Measurements from ENCODE around the gene CCDC167. TPM values are rescaled to one million over a fixed set of nuclear protein-coding genes. Genes with fewer than 3 reads are reported as not detected.

CCDC167 gene
- total RNA-seq, 1 donor from 2014 or later, result 28.3 TPM

DNA sequence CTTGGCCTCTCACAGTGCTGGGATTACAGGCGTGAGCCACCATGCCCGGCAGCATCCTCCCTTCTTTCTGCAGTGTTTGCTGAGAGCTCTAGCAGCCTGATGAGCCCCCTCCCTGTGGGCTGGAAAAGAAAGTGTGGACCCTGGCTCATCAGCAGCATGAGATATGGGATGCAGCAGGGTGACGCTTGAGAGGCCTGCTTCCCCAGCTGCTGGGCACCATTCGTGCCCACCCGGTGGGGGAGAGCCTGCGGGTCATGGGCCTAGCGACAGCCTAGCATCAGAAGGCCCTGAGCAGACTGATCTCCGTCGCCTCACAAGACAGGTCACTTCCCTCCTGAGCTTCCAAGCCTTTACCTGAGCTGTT is 16.0 kb upstream of the CCDC167 start:
- Mint-ChIP-seq H3K27ac (ENCODE audit: unreplicated experiment) (no peak overlapping the region), H3K27me3 (ENCODE audit: low read depth) (peaks cover 28% of the 10 kb centered on the region), H3K4me1 (ENCODE audit: low read depth) (peaks cover 21% of the 10 kb centered on the region)

DNA sequence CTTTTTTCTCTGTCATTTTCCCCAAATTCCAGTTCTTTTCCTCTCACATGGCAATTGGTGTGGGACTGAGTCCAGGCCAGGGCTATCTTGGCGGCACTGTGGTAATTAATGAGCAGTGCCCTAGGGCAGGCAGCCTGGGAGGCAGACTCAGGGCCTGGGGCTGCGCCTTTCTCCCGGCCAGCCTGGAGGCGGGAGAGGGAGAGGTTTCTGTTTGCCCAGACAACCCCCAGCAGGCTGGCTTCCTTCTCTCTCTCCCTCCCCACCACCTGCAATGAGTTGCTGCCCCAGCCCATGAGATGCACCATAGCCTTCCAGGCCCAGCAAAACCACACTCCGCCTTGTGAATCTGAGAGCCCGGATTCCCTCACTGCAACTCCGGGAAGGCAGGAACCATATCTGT is 15.1 kb upstream of the CCDC167 start:
- H3K4me1 Mint-ChIP-seq (ENCODE audit: low read depth), result peaks cover 21% of the 10 kb centered on the region
- no peak overlapping the region for H3K27ac Mint-ChIP-seq (ENCODE audit: unreplicated experiment)
- peaks cover 6% of the 10 kb centered on the region for H3K9me3 Mint-ChIP-seq (ENCODE audit: low read depth)
- TF ChIP-seq, protein P1, sequence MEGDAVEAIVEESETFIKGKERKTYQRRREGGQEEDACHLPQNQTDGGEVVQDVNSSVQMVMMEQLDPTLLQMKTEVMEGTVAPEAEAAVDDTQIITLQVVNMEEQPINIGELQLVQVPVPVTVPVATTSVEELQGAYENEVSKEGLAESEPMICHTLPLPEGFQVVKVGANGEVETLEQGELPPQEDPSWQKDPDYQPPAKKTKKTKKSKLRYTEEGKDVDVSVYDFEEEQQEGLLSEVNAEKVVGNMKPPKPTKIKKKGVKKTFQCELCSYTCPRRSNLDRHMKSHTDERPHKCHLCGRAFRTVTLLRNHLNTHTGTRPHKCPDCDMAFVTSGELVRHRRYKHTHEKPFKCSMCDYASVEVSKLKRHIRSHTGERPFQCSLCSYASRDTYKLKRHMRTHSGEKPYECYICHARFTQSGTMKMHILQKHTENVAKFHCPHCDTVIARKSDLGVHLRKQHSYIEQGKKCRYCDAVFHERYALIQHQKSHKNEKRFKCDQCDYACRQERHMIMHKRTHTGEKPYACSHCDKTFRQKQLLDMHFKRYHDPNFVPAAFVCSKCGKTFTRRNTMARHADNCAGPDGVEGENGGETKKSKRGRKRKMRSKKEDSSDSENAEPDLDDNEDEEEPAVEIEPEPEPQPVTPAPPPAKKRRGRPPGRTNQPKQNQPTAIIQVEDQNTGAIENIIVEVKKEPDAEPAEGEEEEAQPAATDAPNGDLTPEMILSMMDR (IDR thresholded peaks at IDR 0.05), result no peak
- DNase-seq (ENCODE audit: low spot score), result peak; percentile 57
- peaks cover 28% of the 10 kb centered on the region for H3K27me3 Mint-ChIP-seq (ENCODE audit: low read depth)
- H3K36me3 Mint-ChIP-seq (ENCODE audit: low read depth), result no peaks in the 10 kb centered on the region
- H3K4me3 Mint-ChIP-seq (ENCODE audit: unreplicated experiment), result no peak overlapping the region

More for the DNA sequence above, 16.0 kb upstream of the CCDC167 start:
- peak; percentile 47 for DNase-seq (ENCODE audit: low spot score)
- H3K4me3 Mint-ChIP-seq (ENCODE audit: unreplicated experiment), result no peak overlapping the region
- H3K36me3 Mint-ChIP-seq (ENCODE audit: low read depth), result no peaks in the 10 kb centered on the region
- peaks cover 6% of the 10 kb centered on the region for H3K9me3 Mint-ChIP-seq (ENCODE audit: low read depth)
- TF ChIP-seq, protein P1 (IDR thresholded peaks at IDR 0.05), result no peak

DNA sequence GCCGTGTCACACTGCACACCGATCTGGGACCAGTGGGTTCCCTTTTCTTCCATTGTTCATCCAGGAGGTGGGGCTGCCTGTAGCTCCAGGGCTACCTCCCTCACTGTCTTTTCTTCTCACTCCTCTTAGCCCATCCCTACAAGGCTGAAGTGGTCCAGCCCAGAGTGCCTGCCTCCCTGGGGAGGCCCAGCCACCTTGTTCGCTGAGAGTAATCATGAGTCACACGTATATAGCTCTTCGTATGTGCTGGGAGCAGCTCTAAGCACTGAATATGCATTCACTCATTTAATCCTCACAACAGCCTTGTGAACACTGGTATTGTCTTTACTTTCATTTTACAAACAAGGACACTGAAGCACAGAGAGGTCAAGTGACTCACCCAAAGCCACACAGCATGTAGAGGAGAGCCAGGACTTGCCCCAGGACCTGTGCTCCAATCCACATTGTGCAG is 14.7 kb upstream of the CCDC167 start:
- Mint-ChIP-seq H3K27ac (ENCODE audit: unreplicated experiment) (no peak overlapping the region), H3K36me3 (ENCODE audit: low read depth) (no peaks in the 10 kb centered on the region), H3K27me3 (ENCODE audit: low read depth) (peaks cover 28% of the 10 kb centered on the region), H3K4me1 (ENCODE audit: low read depth) (peaks cover 21% of the 10 kb centered on the region), H3K9me3 (ENCODE audit: low read depth) (peaks cover 4% of the 10 kb centered on the region), H3K4me3 (ENCODE audit: unreplicated experiment) (no peak overlapping the region)
- TF ChIP-seq, protein P1 (IDR thresholded peaks at IDR 0.05), result no peak
- peak; percentile 19 for DNase-seq (ENCODE audit: low spot score)

DNA sequence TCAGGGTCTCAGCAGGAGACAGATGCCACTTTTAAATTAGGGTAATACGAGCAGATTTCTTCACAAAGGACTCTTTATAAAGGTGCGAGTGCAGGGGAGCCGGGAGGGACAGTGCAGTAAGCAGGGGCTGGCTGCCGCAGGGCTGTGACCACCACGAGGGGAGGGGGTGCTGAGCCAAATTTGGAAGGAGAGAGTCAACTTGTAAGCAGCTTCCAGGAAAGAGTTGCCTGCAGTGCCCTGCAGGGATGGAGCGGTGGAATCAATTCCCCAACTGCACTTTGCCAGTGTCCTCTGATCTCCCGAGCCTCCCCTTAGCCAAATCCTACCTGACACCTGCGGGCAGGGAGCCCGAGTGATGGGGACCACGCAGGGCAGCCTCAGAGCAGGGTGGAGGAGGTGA is 13.9 kb upstream of the CCDC167 start:
- DNase-seq (ENCODE audit: low spot score), result peak; percentile 38
- Mint-ChIP-seq H3K27ac (ENCODE audit: unreplicated experiment) (peak overlapping the region; percentile 7), H3K27me3 (ENCODE audit: low read depth) (peaks cover 28% of the 10 kb centered on the region), H3K4me1 (ENCODE audit: low read depth) (peaks cover 21% of the 10 kb centered on the region), H3K9me3 (ENCODE audit: low read depth) (no peaks in the 10 kb centered on the region), H3K36me3 (ENCODE audit: low read depth) (no peaks in the 10 kb centered on the region), H3K4me3 (ENCODE audit: unreplicated experiment) (no peak overlapping the region)
- TF ChIP-seq, protein P1 (IDR thresholded peaks at IDR 0.05), result no peak

DNA sequence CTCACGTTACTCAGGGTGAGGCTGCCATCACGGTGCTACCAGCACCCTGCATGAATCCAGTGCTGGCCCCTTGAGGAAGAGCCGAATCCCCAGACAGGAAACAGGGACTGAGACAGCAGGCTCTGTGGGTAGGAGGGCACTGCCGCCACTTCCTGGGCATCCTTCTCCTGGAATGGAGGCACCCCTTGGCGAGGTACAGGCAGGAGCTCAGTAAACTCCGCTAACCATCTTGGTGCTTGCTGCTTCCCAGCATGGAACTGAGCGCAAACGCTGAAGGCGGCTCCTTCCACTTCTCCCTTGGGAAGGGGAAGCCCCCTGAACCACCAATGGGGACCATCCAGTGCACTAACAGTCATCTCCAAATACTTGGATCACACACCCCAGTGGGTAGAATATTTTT is 13.5 kb upstream of the CCDC167 start:
- no peaks in the 10 kb centered on the region for H3K9me3 Mint-ChIP-seq (ENCODE audit: low read depth)
- H3K4me1 Mint-ChIP-seq (ENCODE audit: low read depth), result peaks cover 21% of the 10 kb centered on the region
- no peaks in the 10 kb centered on the region for H3K36me3 Mint-ChIP-seq (ENCODE audit: low read depth)
- no peak overlapping the region for H3K4me3 Mint-ChIP-seq (ENCODE audit: unreplicated experiment)
- H3K27ac Mint-ChIP-seq (ENCODE audit: unreplicated experiment), result peak overlapping the region; percentile 7
- TF ChIP-seq, protein P1 (IDR thresholded peaks at IDR 0.05), result no peak
- DNase-seq (ENCODE audit: low spot score), result no peak
- H3K27me3 Mint-ChIP-seq (ENCODE audit: low read depth), result peaks cover 28% of the 10 kb centered on the region

Measured in chondrocyte (in vitro differentiated cells).